Right lobe of liver (tissue), 6 donors: ENCODE data around the gene POU2F3. TPM values are rescaled to one million over a fixed set of nuclear protein-coding genes. Genes with fewer than 3 reads are reported as not detected.

Source experiments
- ATAC-seq, 4 donors: fragments of 200-7000 bp; cut with Tn5 transposase; one replicate each; pipeline ENCODE4 v1.9.1; 2020; ENCODE audit warnings: mild to moderate bottlenecking in 4 of 4, moderate library complexity in 4 of 4
- DNase-seq, 3 donors: peaks; one replicate each; pipeline ENCODE4 v3.0.0-alpha.2; 2020
- H3K27ac ChIP-seq, 3 donors: fragments of 200-600 bp; one replicate each; pipeline ENCODE4 v1.8.0; 2022
- H3K27me3 ChIP-seq, 2 donors: fragments of 200-600 bp; one replicate each; pipeline ENCODE4 v1.8.0; 2022
- H3K36me3 ChIP-seq, 4 donors: fragments of 200-600 bp; sonication (generic) in 1 of 4; one replicate each; pipeline versions ENCODE4 v1.5.1 to v1.8.0; 2017 to 2022; ENCODE audit warnings: control low read depth in 1 of 4
- H3K4me1 ChIP-seq, 4 donors: fragments of 200-600 bp; sonication (generic) in 1 of 4; one replicate each; pipeline versions ENCODE4 v1.5.1 to v1.8.0; 2017 to 2022; ENCODE audit warnings: control low read depth in 1 of 4
- H3K4me3 ChIP-seq, 3 donors: fragments of 200-600 bp; one replicate each; pipeline ENCODE4 v1.8.0; 2022
- H3K9me3 ChIP-seq, 4 donors: fragments of 200-600 bp; sonication (generic) in 1 of 4; one replicate each; pipeline versions ENCODE4 v1.5.1 to v1.8.0; 2017 to 2022; ENCODE audit warnings: control low read depth in 1 of 4
- CTCF ChIP-seq, 4 donors: fragments of 200-600 bp in 3 of 4; fragments of 450-650 bp in 1 of 4; IDR thresholded peaks; one replicate each; pipeline versions ENCODE4 v1.5.1 to v1.8.0; 2016 to 2022; ENCODE audit warnings: antibody characterized with exemption in 4 of 4, mild to moderate bottlenecking in 2 of 4
- POLR2A ChIP-seq: fragments of 450-650 bp; IDR thresholded peaks from one replicate; pipeline ENCODE4 v1.6.1; 2017; ENCODE audit warnings: antibody characterized with exemption, mild to moderate bottlenecking
- whole genome bisulfite sequencing: methylation state at CpG from one replicate; pipeline ENCODE4 v1.1.6; 2018; ENCODE audit warnings: low coverage, low lambda C conversion rate; ENCODE audit not compliant: insufficient coverage; ENCODE audit errors: missing lambda C conversion rate; 5-methylcytosine and 5-hydroxymethylcytosine counted together
- intact Hi-C, 2 donors: fragments of 100-400 bp; cut with DNase I; formaldehyde crosslinking; loops; one replicate each; pipeline versions ENCODE4 v1.11.2 to v1.14.1; 2022
- total RNA-seq, 6 experiments: library from RNA; depleted of rRNA in 2 of 6; stranded (reverse); fragments of >200 nt in 2 of 6; fragmentation: NEBNext Ultra II Directional in 3 of 6; extraction: Animal tissue kit (Norgen Biotek cat#: 25700) in 3 of 6; gene quantifications; one replicate each; pipeline versions ENCODE4 v1.1.0 to v1.2.4, GENCODE V29; 2016 to 2023
- donor health status: DM: no; HTN: yes; CAD: no.
- donor health status: DM: no; HTN: no; CAD: no.
- donor health status: DM: no; HTN: no; CAD: no.
- donor health status: DM: no; HTN: yes; CAD: no.
- donor health status: DM: no; HTN: yes; CAD: no.

Gene POU2F3
- total RNA-seq, 6 experiments from 2014 or later: not detected

GRCh38 chr11:120303004-120303637 is 63.2 kb downstream of the POU2F3 start:
- H3K27me3 ChIP-seq: no peaks in the 10 kb centered on the region
- WGBS: 0% methylated on average over 1 of the region's 3 CpGs
- no peak overlapping the region for H3K4me3 ChIP-seq
- H3K9me3 ChIP-seq: no peaks in the 10 kb centered on the region
- H3K4me1 ChIP-seq: peaks cover 0 to 9% (median 4%) of the 10 kb centered on the region in 4 donors
- no peaks in the 10 kb centered on the region for H3K36me3 ChIP-seq
- no peak overlapping the region for H3K27ac ChIP-seq
- DNase-seq (peak in 2 of 3 donors; percentile 42 to 75), ATAC-seq (peak; percentile 61 to 88 (median 84))
- intact Hi-C loops: loop anchor here in 1 of 2 donors (5.0 kb wide), 1 partner anchor 131 kb away; no protein-coding TSS in a partner anchor
- no peak for TF ChIP-seq POLR2A
- peak; percentile 79 to 96 (median 89) for TF ChIP-seq CTCF (IDR thresholded peaks at IDR 0.05)

- Histone ChIP-seq H3K27me3 (no peaks in the 10 kb centered on the region), H3K9me3 (no peaks in the 10 kb centered on the region), H3K4me1 (peaks cover 0 to 9% (median 4%) of the 10 kb centered on the region in 4 donors), H3K4me3 (no peak overlapping the region), H3K27ac (no peak overlapping the region), H3K36me3 (no peaks in the 10 kb centered on the region)
- peak in 1 of 4 donors; percentile 14 for ATAC-seq
- no peak for DNase-seq
- intact Hi-C loops: loop anchor here in 1 of 2 donors (5.0 kb wide), 1 partner anchor 132 kb away; no protein-coding TSS in a partner anchor
- TF ChIP-seq CTCF (IDR thresholded peaks at IDR 0.05) (no peak), POLR2A (no peak)
Observed at GRCh38 chr11:120304526-120304925, 64.6 kb downstream of the POU2F3 start.

GRCh38 chr11:120305286-120305685 is 65.3 kb downstream of the POU2F3 start:
- Histone ChIP-seq H3K4me1 (peaks cover 0 to 9% (median 4%) of the 10 kb centered on the region in 4 donors), H3K27ac (no peak overlapping the region), H3K4me3 (no peak overlapping the region), H3K9me3 (no peaks in the 10 kb centered on the region), H3K27me3 (no peaks in the 10 kb centered on the region), H3K36me3 (no peaks in the 10 kb centered on the region)
- DNase-seq: no peak
- 52% methylated on average over 6 of the region's 12 CpGs for WGBS
- TF ChIP-seq CTCF (IDR thresholded peaks at IDR 0.05) (no peak), POLR2A (no peak)
- no peak for ATAC-seq
- intact Hi-C loops: no loop called here

GRCh38 chr11:120306519-120307242 is 66.7 kb downstream of the POU2F3 start:
- ATAC-seq: no peak

More at GRCh38 chr11:120306519-120307242, 66.7 kb downstream of the POU2F3 start:
- no peak overlapping the region for H3K27ac ChIP-seq
- peaks cover 0 to 9% (median 4%) of the 10 kb centered on the region in 4 donors for H3K4me1 ChIP-seq
- H3K27me3 ChIP-seq: no peaks in the 10 kb centered on the region
- intact Hi-C loops: no loop called here
- 57% methylated on average over 5 of the region's 11 CpGs for WGBS
- DNase-seq: no peak
- no peaks in the 10 kb centered on the region for H3K9me3 ChIP-seq
- no peak overlapping the region for H3K4me3 ChIP-seq
- H3K36me3 ChIP-seq: no peaks in the 10 kb centered on the region
- TF ChIP-seq POLR2A (no peak), CTCF (IDR thresholded peaks at IDR 0.05) (no peak)
